HG03469 (cell line): ENCODE data around the gene CPM.

Experiments used
- ATAC-seq: cut with Tn5 transposase; IDR thresholded peaks from one replicate; pipeline ENCODE4 v1.9.1; 2021; ENCODE audit warnings: mild to moderate bottlenecking, moderate library complexity, moderate number of reproducible peaks; ENCODE audit not compliant: unreplicated experiment

CPM gene

GRCh38 chr12:68932961-68933893 is at the start of gene CPM:
CPM (minus strand) TSS chr12:68933171; CDS start chr12:68932837, 334 bp downstream.
- peak; percentile 84 for ATAC-seq

- no peak for ATAC-seq
Measured at GRCh38 chr12:68981516-68981915, 48.5 kb upstream of the CPM start.

GRCh38 chr12:68980476-68981212 is 47.7 kb upstream of the CPM start:
- ATAC-seq, result no peak

GRCh38 chr12:68978678-68979077 is 45.7 kb upstream of the CPM start:
- no peak for ATAC-seq

- no peak for ATAC-seq
Measured at GRCh38 chr12:68977909-68978610, 45.1 kb upstream of the CPM start.

GRCh38 chr12:68977335-68977734 is 44.4 kb upstream of the CPM start:
- no peak for ATAC-seq

GRCh38 chr12:68976395-68976841 is 43.4 kb upstream of the CPM start:
- ATAC-seq, result no peak

GRCh38 chr12:68975811-68976210 is 42.8 kb upstream of the CPM start:
- ATAC-seq, result no peak

- ATAC-seq, result no peak
Measured at GRCh38 chr12:68972595-68972994, 39.6 kb upstream of the CPM start.

GRCh38 chr12:68971404-68971803 is 38.4 kb upstream of the CPM start:
- ATAC-seq, result no peak

GRCh38 chr12:68970951-68971350 is 38.0 kb upstream of the CPM start:
- ATAC-seq, result no peak

GRCh38 chr12:68970306-68970705 is 37.3 kb upstream of the CPM start:
- no peak for ATAC-seq

- ATAC-seq, result no peak
Measured at GRCh38 chr12:68967046-68967445, 34.1 kb upstream of the CPM start.

GRCh38 chr12:68963856-68964745 is 31.1 kb upstream of the CPM start:
- no peak for ATAC-seq

GRCh38 chr12:68962877-68963855 is 30.2 kb upstream of the CPM start:
- no peak for ATAC-seq

- ATAC-seq, result no peak
Measured at GRCh38 chr12:68959891-68960464, 27.0 kb upstream of the CPM start.

GRCh38 chr12:68959143-68959858 is 26.3 kb upstream of the CPM start:
- no peak for ATAC-seq

GRCh38 chr12:68958322-68958721 is 25.4 kb upstream of the CPM start:
- ATAC-seq, result peak; percentile 95
